Measurements from ENCODE around the gene MOCS3.

The MOCS3 gene

GRCh38 chr20:51004305-51004727, 45.7 kb downstream of the MOCS3 start:
- TF ChIP-seq SIN3A (IDR thresholded peaks at IDR 0.05; ENCODE audit: borderline replicate concordance, insufficient read depth, low read length) (no peak), REST (IDR thresholded peaks at IDR 0.05; ENCODE audit: insufficient read depth in 1 of 2, low read depth in 2 of 2, low read length in 2 of 2) (no peak), POLR2AphosphoS5 (IDR thresholded peaks at IDR 0.05; ENCODE audit: low read depth, low read length) (no peak), FOXP2 (optimal IDR thresholded peaks at IDR 0.05; ENCODE audit: borderline replicate concordance, extremely low read depth, extremely low read length, insufficient read depth) (no peak), TAF1 (IDR thresholded peaks at IDR 0.05; ENCODE audit: borderline replicate concordance, insufficient read depth, low read length) (no peak)

GRCh38 chr20:51004781-51005180, 46.2 kb downstream of the MOCS3 start:
- TF ChIP-seq FOXP2 (optimal IDR thresholded peaks at IDR 0.05; ENCODE audit: borderline replicate concordance, extremely low read depth, extremely low read length, insufficient read depth) (no peak), SIN3A (IDR thresholded peaks at IDR 0.05; ENCODE audit: borderline replicate concordance, insufficient read depth, low read length) (no peak), POLR2AphosphoS5 (IDR thresholded peaks at IDR 0.05; ENCODE audit: low read depth, low read length) (no peak)

- TF ChIP-seq SIN3A (IDR thresholded peaks at IDR 0.05; ENCODE audit: borderline replicate concordance, insufficient read depth, low read length) (no peak), FOXP2 (optimal IDR thresholded peaks at IDR 0.05; ENCODE audit: borderline replicate concordance, extremely low read depth, extremely low read length, insufficient read depth) (no peak), REST (IDR thresholded peaks at IDR 0.05; ENCODE audit: insufficient read depth in 1 of 2, low read depth in 2 of 2, low read length in 2 of 2) (no peak), POLR2AphosphoS5 (IDR thresholded peaks at IDR 0.05; ENCODE audit: low read depth, low read length) (no peak), TAF1 (IDR thresholded peaks at IDR 0.05; ENCODE audit: borderline replicate concordance, insufficient read depth, low read length) (no peak)
Measured at GRCh38 chr20:51005214-51005613, 46.6 kb downstream of the MOCS3 start.

DNA sequence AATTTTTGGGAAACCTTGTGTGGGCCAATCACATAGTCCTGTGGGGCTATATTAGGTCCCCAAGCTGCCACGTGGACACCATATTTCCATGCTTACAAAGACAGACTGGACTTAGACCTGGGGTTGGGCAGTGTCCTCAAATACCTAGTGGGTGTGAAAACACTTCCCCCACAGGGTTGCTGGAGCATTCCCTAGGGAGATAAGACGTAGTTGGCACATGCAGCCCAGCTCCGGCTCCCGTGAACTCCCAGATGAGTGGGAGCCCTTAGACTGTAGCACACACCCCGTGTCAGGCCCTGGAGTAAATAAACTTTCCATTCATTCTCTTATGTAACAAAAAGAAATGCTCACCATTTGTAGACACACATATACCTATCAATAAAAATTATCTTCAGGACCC, 50.1 kb downstream of the MOCS3 start:
- TF ChIP-seq REST (IDR thresholded peaks at IDR 0.05; ENCODE audit: insufficient read depth in 1 of 2, low read depth in 2 of 2, low read length in 2 of 2) (no peak), FOXP2 (optimal IDR thresholded peaks at IDR 0.05; ENCODE audit: borderline replicate concordance, extremely low read depth, extremely low read length, insufficient read depth) (no peak), SIN3A (IDR thresholded peaks at IDR 0.05; ENCODE audit: borderline replicate concordance, insufficient read depth, low read length) (no peak), POLR2AphosphoS5 (IDR thresholded peaks at IDR 0.05; ENCODE audit: low read depth, low read length) (no peak), TAF1 (IDR thresholded peaks at IDR 0.05; ENCODE audit: borderline replicate concordance, insufficient read depth, low read length) (no peak)

DNA sequence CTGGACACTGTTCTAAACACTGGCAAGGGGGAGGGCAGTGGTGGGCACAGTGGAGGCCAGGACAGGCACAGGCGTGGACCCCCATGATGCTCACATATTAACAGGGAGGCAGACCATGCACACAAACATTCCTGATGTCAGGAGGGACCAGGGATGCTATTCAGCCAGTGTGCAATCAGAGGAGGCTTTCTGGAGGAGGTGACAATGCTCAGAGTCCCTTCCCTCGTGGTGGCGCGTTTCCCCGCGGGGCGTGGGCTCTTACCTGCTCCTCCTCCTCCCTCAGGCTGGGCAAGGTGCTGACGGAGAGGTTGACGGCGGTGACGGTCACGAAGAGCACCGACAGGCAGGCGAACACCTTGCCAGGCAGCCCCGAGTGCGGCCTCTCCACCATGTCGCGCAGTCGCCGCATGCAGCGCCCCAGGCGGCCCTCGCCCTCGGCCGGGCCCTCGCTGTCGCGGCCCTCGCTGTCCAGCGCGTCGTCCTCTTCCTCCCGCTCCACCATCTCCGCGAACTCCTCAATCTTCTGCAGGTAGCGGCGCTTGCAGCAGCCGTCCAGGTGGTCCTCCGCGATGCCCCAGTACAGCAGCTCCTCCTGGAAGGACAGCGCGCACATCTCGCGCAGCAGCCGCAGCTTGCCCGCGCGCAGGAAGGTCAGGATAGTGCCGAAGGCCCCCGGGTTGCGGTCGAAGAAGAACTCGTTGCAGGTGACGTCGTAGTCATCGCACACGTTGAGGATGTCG, 50.9 kb downstream of the MOCS3 start:
- no peak for TF ChIP-seq FOXP2 (optimal IDR thresholded peaks at IDR 0.05; ENCODE audit: borderline replicate concordance, extremely low read depth, extremely low read length, insufficient read depth)
- no peak for TF ChIP-seq SIN3A (IDR thresholded peaks at IDR 0.05; ENCODE audit: borderline replicate concordance, insufficient read depth, low read length)
- no peak for TF ChIP-seq TAF1 (IDR thresholded peaks at IDR 0.05; ENCODE audit: borderline replicate concordance, insufficient read depth, low read length)
- TF ChIP-seq REST (IDR thresholded peaks at IDR 0.05; ENCODE audit: insufficient read depth in 1 of 2, low read depth in 2 of 2, low read length in 2 of 2) = no peak
- no peak for TF ChIP-seq POLR2AphosphoS5 (IDR thresholded peaks at IDR 0.05; ENCODE audit: low read depth, low read length)

Data from PFSK-1 (cell line).